ENCODE measurements around the gene ALPG. TPM values are rescaled to one million over a fixed set of nuclear protein-coding genes. Genes with fewer than 3 reads are reported as not detected.

Gene ALPG
- total and polyA plus RNA-seq, 10 of the 15 experiments (the other 5 are each of a cell fraction or from before 2014, with no cell fraction given), result not detected

- TF ChIP-seq PRDM15 (CRISPR knock-in tag; IDR thresholded peaks at IDR 0.05) (no peak), ZBTB11 (CRISPR knock-in tag; IDR thresholded peaks at IDR 0.05) (no peak)
These were observed 41.1 kb downstream of the ALPG start (continued) for GRCh38 chr2:232447638-232448303.

DNA sequence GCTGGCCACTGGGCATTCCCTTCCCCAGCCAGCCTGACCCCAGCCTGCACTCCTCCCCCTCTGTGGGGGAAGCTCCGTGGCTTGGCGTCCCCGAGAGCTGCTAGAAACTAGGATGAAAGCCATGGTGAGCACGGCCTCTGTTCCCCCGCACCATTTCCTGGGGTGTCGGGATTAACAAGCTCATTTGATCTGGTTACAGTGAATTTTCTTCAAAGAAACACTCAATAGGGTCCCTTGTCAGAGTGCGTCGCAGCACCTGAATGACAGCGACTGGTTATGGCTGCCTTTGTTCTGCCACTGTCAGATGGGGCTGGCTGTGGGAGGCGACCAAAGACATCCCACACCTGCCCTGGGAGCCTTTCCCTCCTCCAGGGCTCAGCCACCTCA lies 41.7 kb downstream of the ALPG start:
- H3K9ac ChIP-seq (ENCODE audit: control insufficient read depth, insufficient read depth, low read length), result no peak overlapping the region
- H3K4me3 ChIP-seq, result no peak overlapping the region
- no peak for DNase-seq (ENCODE audit: low read depth, low spot score)
- H4K20me1 ChIP-seq (ENCODE audit: control insufficient read depth, insufficient read depth), result no peaks in the 10 kb centered on the region
- H3K4me2 ChIP-seq (ENCODE audit: control insufficient read depth, insufficient read depth), result no peak overlapping the region
- in situ Hi-C loops (cut with MboI), result no loop called here
- H3K27ac ChIP-seq (ENCODE audit: control insufficient read depth, insufficient read depth), result no peak overlapping the region
- H3K4me1 ChIP-seq (ENCODE audit: control insufficient read depth, insufficient read depth, low read length), result no peaks in the 10 kb centered on the region; the same call in 1 of the 2 replicates
- no peaks in the 10 kb centered on the region for H3K9me3 ChIP-seq (replicated peaks; ENCODE audit: control insufficient read depth, insufficient read depth, low read length)
- RAD21 ChIA-PET (ENCODE audit: unreplicated experiment), result no interaction called here
- H3K27me3 ChIP-seq (replicated peaks in 1 of 2; ENCODE audit: control insufficient read depth in 2 of 2, insufficient read depth in 2 of 2, low read length in 1 of 2), result no peaks in the 10 kb centered on the region
- SMC1A ChIA-PET (ENCODE audit: uncharacterized antibody, unreplicated experiment), result no interaction called here
- WGBS (ENCODE audit: insufficient coverage, insufficient replicate concordance, low lambda C conversion rate, missing lambda C conversion rate), result 43% methylated on average over 9 of the region's 10 CpGs
- intact Hi-C loops (cut with micrococcal nuclease; ENCODE audit: unreplicated experiment), result no loop called here
- no peaks in the 10 kb centered on the region for H3K36me3 ChIP-seq (ENCODE audit: control insufficient read depth in 2 of 2, insufficient read depth in 2 of 2, low read length in 1 of 2)
- no peaks in the 10 kb centered on the region for H3K79me2 ChIP-seq (ENCODE audit: control insufficient read depth, insufficient read depth, low read length)
- CTCF ChIA-PET, result interaction anchor here (1.5 kb wide), 1 partner anchor 16 kb away, joined by 3 read pairs; no protein-coding TSS in a partner anchor
- no TSS peak for BruUV-seq (replicated peaks)
- no peak for FAIRE-seq
- POLR2A ChIA-PET, result no interaction called here
- no peak overlapping the region for H2AFZ ChIP-seq (ENCODE audit: control insufficient read depth, low read depth, low read length)
- no peak for ATAC-seq
- no peak for TF ChIP-seq POLR2AphosphoS5 (IDR thresholded peaks at IDR 0.05; ENCODE audit: low read length)
- no peak for TF ChIP-seq ZNF384 (IDR thresholded peaks at IDR 0.05; ENCODE audit: borderline replicate concordance, low read depth, low read length)
- TF ChIP-seq USF1 (IDR thresholded peaks at IDR 0.05; ENCODE audit: borderline replicate concordance, extremely low read length, insufficient read depth, low read depth, low read length), result no peak
- no peak for TF ChIP-seq IRF3 (IDR thresholded peaks at IDR 0.05)
- no peak for TF ChIP-seq CREM (IDR thresholded peaks at IDR 0.05; ENCODE audit: low read depth)
- TF ChIP-seq, protein P1, sequence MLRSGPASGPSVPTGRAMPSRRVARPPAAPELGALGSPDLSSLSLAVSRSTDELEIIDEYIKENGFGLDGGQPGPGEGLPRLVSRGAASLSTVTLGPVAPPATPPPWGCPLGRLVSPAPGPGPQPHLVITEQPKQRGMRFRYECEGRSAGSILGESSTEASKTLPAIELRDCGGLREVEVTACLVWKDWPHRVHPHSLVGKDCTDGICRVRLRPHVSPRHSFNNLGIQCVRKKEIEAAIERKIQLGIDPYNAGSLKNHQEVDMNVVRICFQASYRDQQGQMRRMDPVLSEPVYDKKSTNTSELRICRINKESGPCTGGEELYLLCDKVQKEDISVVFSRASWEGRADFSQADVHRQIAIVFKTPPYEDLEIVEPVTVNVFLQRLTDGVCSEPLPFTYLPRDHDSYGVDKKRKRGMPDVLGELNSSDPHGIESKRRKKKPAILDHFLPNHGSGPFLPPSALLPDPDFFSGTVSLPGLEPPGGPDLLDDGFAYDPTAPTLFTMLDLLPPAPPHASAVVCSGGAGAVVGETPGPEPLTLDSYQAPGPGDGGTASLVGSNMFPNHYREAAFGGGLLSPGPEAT (IDR thresholded peaks at IDR 0.05; ENCODE audit: low read depth), result no peak
- no peak for TF ChIP-seq ATF7 (IDR thresholded peaks at IDR 0.05; ENCODE audit: low read depth)
- TF ChIP-seq HDAC6 (IDR thresholded peaks at IDR 0.05; ENCODE audit: unreplicated experiment), result no peak
- no peak for TF ChIP-seq ZSCAN29 (IDR thresholded peaks at IDR 0.05)

All from GM12878 (cell line).